Mesenchymal stem cell (in vitro differentiated cells and primary cell): ENCODE measurements around the gene OR10J5.
"Not testable (repeated sequence)": the region's sequence is repeated elsewhere in the genome, so short reads cannot be mapped to it uniquely, and the experiment has no call there.

Source experiments
- DNase-seq: peaks from one replicate; pipeline ENCODE4 v3.0.0-alpha.2; 2013
- H2AFZ ChIP-seq: one replicate; pipeline ENCODE4 v1.6.1; 2013; ENCODE audit warnings: low read depth, mild to moderate bottlenecking, control low read depth, inconsistent platforms, low read length, moderate library complexity
- H2AK5ac ChIP-seq: 2 replicates; pipeline ENCODE4 v1.6.1; 2013; ENCODE audit warnings: low read length, moderate library complexity, mild to moderate bottlenecking, inconsistent platforms; ENCODE audit not compliant: severe bottlenecking
- H2BK120ac ChIP-seq: one replicate; pipeline ENCODE4 v1.6.1; 2013; ENCODE audit warnings: low read depth, mild to moderate bottlenecking, inconsistent platforms, low read length, moderate library complexity
- H2BK12ac ChIP-seq, 2 experiments: one replicate each; pipeline ENCODE4 v1.6.1; 2013; ENCODE audit warnings: inconsistent platforms in 2 of 2, low read length in 2 of 2, mild to moderate bottlenecking in 2 of 2, moderate library complexity in 2 of 2, control low read depth in 1 of 2
- H2BK15ac ChIP-seq: one replicate; pipeline ENCODE4 v1.6.1; 2013; ENCODE audit warnings: mild to moderate bottlenecking, low read depth, inconsistent platforms; ENCODE audit not compliant: poor library complexity, severe bottlenecking
- H2BK5ac ChIP-seq: 2 replicates; pipeline ENCODE4 v1.6.1; 2013; ENCODE audit warnings: low read depth, mild to moderate bottlenecking, low read length, control low read depth, inconsistent platforms; ENCODE audit not compliant: poor library complexity, severe bottlenecking
- H3K14ac ChIP-seq, 2 experiments: one replicate each; pipeline ENCODE4 v1.6.1; 2013; ENCODE audit warnings: inconsistent platforms in 2 of 2, low read length in 2 of 2, control low read depth in 1 of 2, mild to moderate bottlenecking in 1 of 2, moderate library complexity in 1 of 2
- H3K18ac ChIP-seq, 2 experiments: one replicate each; pipeline ENCODE4 v1.6.1; 2013; ENCODE audit warnings: inconsistent platforms in 2 of 2, low read length in 2 of 2, control low read depth in 1 of 2, low read depth in 1 of 2, mild to moderate bottlenecking in 1 of 2
- H3K23ac ChIP-seq, 2 experiments: one replicate each; pipeline ENCODE4 v1.6.1; 2013; ENCODE audit warnings: inconsistent platforms in 2 of 2, low read length in 2 of 2, mild to moderate bottlenecking in 2 of 2, moderate library complexity in 2 of 2, control low read depth in 1 of 2
- H3K27ac ChIP-seq: 2 replicates; pipeline ENCODE4 v1.5.1; 2013; ENCODE audit warnings: mild to moderate bottlenecking, moderate library complexity, low read length, control low read depth, inconsistent platforms; ENCODE audit not compliant: poor library complexity, severe bottlenecking
- H3K27me3 ChIP-seq, 2 experiments: 2 replicates each; pipeline versions ENCODE4 v1.6.1 to v1.7.0; 2013; ENCODE audit warnings: low read length in 2 of 2, mild to moderate bottlenecking in 2 of 2, moderate library complexity in 2 of 2, control low read depth in 1 of 2, inconsistent platforms in 1 of 2; ENCODE audit not compliant: control insufficient read depth in 1 of 2, insufficient read depth in 1 of 2
- H3K36me3 ChIP-seq, 2 experiments: 2 replicates each; pipeline versions ENCODE4 v1.6.1 to v1.7.0; 2013; ENCODE audit warnings: low read length in 2 of 2, control low read depth in 1 of 2, inconsistent platforms in 1 of 2, low read depth in 1 of 2, mild to moderate bottlenecking in 1 of 2; ENCODE audit not compliant: insufficient read depth in 2 of 2, control insufficient read depth in 1 of 2
- H3K4ac ChIP-seq, 2 experiments: one replicate each; pipeline ENCODE4 v1.6.1; 2013; ENCODE audit warnings: inconsistent platforms in 2 of 2, low read length in 2 of 2, mild to moderate bottlenecking in 2 of 2, moderate library complexity in 2 of 2, control low read depth in 1 of 2, low read depth in 1 of 2
- H3K4me1 ChIP-seq: 2 replicates; pipeline ENCODE4 v1.6.1; 2013; ENCODE audit warnings: low read depth, low read length, control low read depth; ENCODE audit not compliant: control insufficient read depth, insufficient read depth
- H3K4me2 ChIP-seq: 2 replicates; pipeline ENCODE4 v1.6.1; 2013; ENCODE audit warnings: low read length, mild to moderate bottlenecking, inconsistent platforms; ENCODE audit not compliant: poor library complexity, severe bottlenecking
- H3K4me3 ChIP-seq, 2 experiments: 2 replicates each; pipeline versions ENCODE4 v1.5.1 to v1.7.0; 2013; ENCODE audit warnings: low read length in 2 of 2, mild to moderate bottlenecking in 2 of 2, control low read depth in 1 of 2, low read depth in 1 of 2; ENCODE audit not compliant: insufficient read depth in 1 of 2
- H3K79me1 ChIP-seq: replicated peaks from 2 replicates; pipeline ENCODE4 v1.6.1; 2013; ENCODE audit warnings: mild to moderate bottlenecking, control low read depth, low read length, inconsistent platforms; ENCODE audit not compliant: poor library complexity, severe bottlenecking
- H3K9ac ChIP-seq: 2 replicates; pipeline ENCODE4 v1.7.0; 2013; ENCODE audit warnings: mild to moderate bottlenecking, low read length, moderate library complexity
- H3K9me3 ChIP-seq: 2 replicates; pipeline ENCODE4 v1.7.0; 2013; ENCODE audit warnings: mild to moderate bottlenecking, low read length; ENCODE audit not compliant: control insufficient read depth
- H4K8ac ChIP-seq: one replicate; pipeline ENCODE4 v1.6.1; 2013; ENCODE audit warnings: inconsistent platforms, mild to moderate bottlenecking, low read length, moderate library complexity
- H4K91ac ChIP-seq: one replicate; pipeline ENCODE4 v1.6.1; 2013; ENCODE audit warnings: mild to moderate bottlenecking, low read length, inconsistent platforms
- WGBS: methylation state at CpG from one replicate; pipeline ENCODE4 v1.1.7; 2013; ENCODE audit warnings: mixed read lengths; 5-methylcytosine and 5-hydroxymethylcytosine counted together

The OR10J5 gene

DNA sequence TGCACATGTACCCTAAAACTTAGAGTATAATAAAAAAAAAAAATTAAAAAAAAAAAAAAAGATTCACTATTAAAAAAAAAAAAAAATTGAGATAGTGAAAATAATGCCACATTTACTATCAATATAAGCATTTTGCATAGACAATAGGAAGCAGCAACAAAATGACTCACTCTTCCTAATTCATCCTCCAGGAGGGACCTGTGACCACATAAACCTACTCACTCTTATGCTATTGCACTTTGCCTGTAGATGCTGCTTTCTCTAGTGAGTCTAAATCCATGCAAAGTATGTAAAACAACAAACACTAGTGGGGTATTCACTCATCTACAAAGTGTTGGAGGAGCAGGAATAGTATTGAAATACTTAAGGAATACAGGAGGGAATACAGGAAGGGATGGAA, 2.9 kb downstream of the OR10J5 start:
- no peak overlapping the region for H2AFZ ChIP-seq
- H2BK15ac ChIP-seq: no peak overlapping the region
- no peak overlapping the region for H4K91ac ChIP-seq
- H4K8ac ChIP-seq: no peak overlapping the region
- H3K79me1 ChIP-seq: no peaks in the 10 kb centered on the region
- no peak overlapping the region for H3K4me2 ChIP-seq
- no peak overlapping the region for H3K27ac ChIP-seq
- H3K18ac ChIP-seq: no peak overlapping the region
- H2AK5ac ChIP-seq: no peak overlapping the region
- H2BK120ac ChIP-seq: no peak overlapping the region
- no peaks in the 10 kb centered on the region for H3K4me1 ChIP-seq
- no peaks in the 10 kb centered on the region for H3K36me3 ChIP-seq
- H3K4me3 ChIP-seq: no peak overlapping the region
- no peak overlapping the region for H3K23ac ChIP-seq
- no peak overlapping the region for H2BK12ac ChIP-seq
- H3K27me3 ChIP-seq: no peaks in the 10 kb centered on the region
- H3K14ac ChIP-seq: no peak overlapping the region
- no peak overlapping the region for H3K4ac ChIP-seq
- H3K9ac ChIP-seq: no peak overlapping the region
- no peak for DNase-seq
- H2BK5ac ChIP-seq: no peak overlapping the region
- H3K9me3 ChIP-seq: peaks cover 20% of the 10 kb centered on the region

DNA sequence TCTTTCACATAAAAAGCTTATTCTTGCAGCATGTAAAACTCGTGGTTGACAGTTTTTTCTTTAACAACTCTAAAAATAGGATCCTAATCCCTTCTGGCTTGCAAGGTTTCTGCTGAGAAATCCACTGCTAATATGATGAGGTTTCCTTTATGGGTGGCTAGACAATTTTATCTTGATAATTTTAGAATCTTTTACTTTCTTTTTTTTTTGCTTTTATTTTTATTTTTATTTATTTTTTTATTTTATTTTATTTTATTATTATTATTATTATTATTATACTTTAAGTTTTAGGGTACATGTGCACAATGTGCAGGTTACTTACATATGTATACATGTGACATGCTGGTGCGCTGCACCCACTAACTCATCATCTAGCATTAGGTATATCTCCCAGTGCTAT, 11.0 kb downstream of the OR10J5 start:
- H2BK12ac ChIP-seq, H3K79me1 ChIP-seq, H3K4me2 ChIP-seq, H3K4me1 ChIP-seq, DNase-seq, H3K4ac ChIP-seq, H3K14ac ChIP-seq, H3K9ac ChIP-seq, H4K8ac ChIP-seq, H4K91ac ChIP-seq, H2AK5ac ChIP-seq, H3K27me3 ChIP-seq, H3K18ac ChIP-seq, H2BK15ac ChIP-seq, H3K36me3 ChIP-seq, H2BK120ac ChIP-seq, H3K23ac ChIP-seq, H2BK5ac ChIP-seq, H3K27ac ChIP-seq, H3K4me3 ChIP-seq, H2AFZ ChIP-seq: not testable (repeated sequence)
- H3K9me3 ChIP-seq: peaks cover 18% of the 10 kb centered on the region
- WGBS: no CpG with 5 or more reads among the region's 2 CpGs

DNA sequence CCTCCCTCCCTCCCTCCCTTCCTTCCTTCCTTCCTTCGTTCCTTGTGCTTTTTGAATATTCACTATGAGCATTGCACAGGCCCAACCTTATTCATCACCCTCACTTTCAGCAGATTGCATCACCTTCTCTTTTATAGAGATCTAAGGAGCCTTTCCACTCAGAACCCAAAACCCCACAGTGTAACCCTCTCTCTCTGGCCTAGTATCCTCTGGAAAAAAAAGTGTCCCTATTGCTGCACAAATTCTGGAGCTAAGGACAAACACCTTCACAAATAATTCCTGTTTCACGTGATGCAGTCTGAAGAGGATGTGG, 25.6 kb downstream of the OR10J5 start:
- Histone ChIP-seq H3K4me2 (no peak overlapping the region), H3K4me3 (no peak overlapping the region), H2BK15ac (no peak overlapping the region), H2AFZ (no peak overlapping the region), H3K18ac (no peak overlapping the region), H2BK5ac (no peak overlapping the region), H3K27me3 (no peaks in the 10 kb centered on the region), H4K91ac (no peak overlapping the region), H3K79me1 (no peaks in the 10 kb centered on the region), H4K8ac (no peak overlapping the region), H3K9me3 (peaks cover 11% of the 10 kb centered on the region), H2BK120ac (no peak overlapping the region), H3K36me3 (no peaks in the 10 kb centered on the region), H2BK12ac (no peak overlapping the region), H3K9ac (no peak overlapping the region), H3K14ac (no peak overlapping the region), H2AK5ac (no peak overlapping the region), H3K23ac (no peak overlapping the region), H3K27ac (no peak overlapping the region), H3K4ac (no peak overlapping the region), H3K4me1 (no peaks in the 10 kb centered on the region)
- WGBS: 52% methylated on average over 1 of the region's 2 CpGs
- DNase-seq: no peak

DNA sequence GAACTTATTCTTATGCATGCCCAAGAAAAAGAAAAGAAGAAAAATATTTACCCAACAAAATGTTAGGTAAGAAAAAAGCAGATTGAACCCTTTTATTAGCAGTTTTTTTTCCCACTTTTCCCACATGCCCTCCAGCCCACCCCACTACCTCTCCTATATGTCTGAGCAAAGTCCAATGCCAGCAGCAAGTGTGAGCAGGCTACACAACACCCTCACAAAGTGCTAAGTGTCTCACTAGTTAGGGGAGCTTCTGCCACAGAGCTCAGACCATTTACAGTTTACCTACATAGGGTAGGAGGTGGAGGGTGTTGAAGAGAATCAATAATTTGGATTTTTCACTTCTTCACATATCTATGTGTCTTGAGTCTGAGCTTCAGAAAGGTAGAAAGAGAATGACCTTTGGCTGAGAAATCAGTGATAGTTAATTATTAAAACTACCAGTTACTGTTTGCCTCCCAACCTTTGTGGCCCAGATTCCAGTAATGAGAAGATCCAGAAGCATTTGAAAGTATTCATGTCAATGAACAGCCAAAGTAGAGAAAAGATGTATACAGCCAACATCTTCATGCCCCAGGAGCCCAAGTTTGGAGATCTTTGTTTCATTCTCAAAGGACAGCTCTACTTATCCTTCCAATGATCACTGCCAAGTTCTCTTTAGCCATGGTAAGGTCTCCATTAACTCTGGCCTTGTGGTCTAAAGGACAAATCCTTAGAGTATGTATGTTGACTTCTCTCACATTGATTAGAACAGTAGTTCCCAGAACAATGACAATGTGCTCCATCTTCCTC, 26.2 kb downstream of the OR10J5 start:
- no peak overlapping the region for H3K18ac ChIP-seq
- H3K27ac ChIP-seq: no peak overlapping the region
- DNase-seq: no peak
- no peak overlapping the region for H3K14ac ChIP-seq
- H3K36me3 ChIP-seq: no peaks in the 10 kb centered on the region
- no peak overlapping the region for H4K91ac ChIP-seq
- no peaks in the 10 kb centered on the region for H3K27me3 ChIP-seq
- no peak overlapping the region for H3K4me3 ChIP-seq
- H3K79me1 ChIP-seq: no peaks in the 10 kb centered on the region
- H2BK15ac ChIP-seq: no peak overlapping the region
- H2AK5ac ChIP-seq: no peak overlapping the region
- no peak overlapping the region for H2BK120ac ChIP-seq
- no peak overlapping the region for H3K23ac ChIP-seq
- H3K9me3 ChIP-seq: peaks cover 11% of the 10 kb centered on the region
- H3K9ac ChIP-seq: no peak overlapping the region
- H2BK12ac ChIP-seq: no peak overlapping the region
- H2BK5ac ChIP-seq: no peak overlapping the region
- no peak overlapping the region for H3K4ac ChIP-seq
- no peak overlapping the region for H2AFZ ChIP-seq
- H3K4me1 ChIP-seq: no peaks in the 10 kb centered on the region
- H3K4me2 ChIP-seq: no peak overlapping the region
- H4K8ac ChIP-seq: no peak overlapping the region
